ENCODE results near the gene SH3D19.

The SH3D19 gene

DNA sequence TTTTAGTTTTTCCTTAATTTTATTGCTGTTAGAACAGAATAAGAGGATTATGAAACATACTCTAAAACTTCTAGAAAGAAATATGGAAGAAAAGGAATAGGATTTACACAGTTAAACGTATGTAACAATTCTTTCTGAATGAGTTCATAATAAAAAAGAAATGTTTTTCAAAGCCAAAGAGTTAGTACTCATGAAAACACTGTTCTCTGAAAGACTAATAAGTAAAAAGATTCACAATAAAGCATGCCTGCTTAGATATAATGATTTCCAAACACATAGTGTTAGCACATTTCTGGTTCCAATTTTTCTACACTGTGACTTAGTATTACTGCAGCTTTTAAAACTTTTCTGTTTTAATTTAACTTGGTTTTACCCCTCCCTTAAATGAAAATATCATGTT lies 98.2 kb downstream of the SH3D19 start:
- no peak for DNase-seq

DNA sequence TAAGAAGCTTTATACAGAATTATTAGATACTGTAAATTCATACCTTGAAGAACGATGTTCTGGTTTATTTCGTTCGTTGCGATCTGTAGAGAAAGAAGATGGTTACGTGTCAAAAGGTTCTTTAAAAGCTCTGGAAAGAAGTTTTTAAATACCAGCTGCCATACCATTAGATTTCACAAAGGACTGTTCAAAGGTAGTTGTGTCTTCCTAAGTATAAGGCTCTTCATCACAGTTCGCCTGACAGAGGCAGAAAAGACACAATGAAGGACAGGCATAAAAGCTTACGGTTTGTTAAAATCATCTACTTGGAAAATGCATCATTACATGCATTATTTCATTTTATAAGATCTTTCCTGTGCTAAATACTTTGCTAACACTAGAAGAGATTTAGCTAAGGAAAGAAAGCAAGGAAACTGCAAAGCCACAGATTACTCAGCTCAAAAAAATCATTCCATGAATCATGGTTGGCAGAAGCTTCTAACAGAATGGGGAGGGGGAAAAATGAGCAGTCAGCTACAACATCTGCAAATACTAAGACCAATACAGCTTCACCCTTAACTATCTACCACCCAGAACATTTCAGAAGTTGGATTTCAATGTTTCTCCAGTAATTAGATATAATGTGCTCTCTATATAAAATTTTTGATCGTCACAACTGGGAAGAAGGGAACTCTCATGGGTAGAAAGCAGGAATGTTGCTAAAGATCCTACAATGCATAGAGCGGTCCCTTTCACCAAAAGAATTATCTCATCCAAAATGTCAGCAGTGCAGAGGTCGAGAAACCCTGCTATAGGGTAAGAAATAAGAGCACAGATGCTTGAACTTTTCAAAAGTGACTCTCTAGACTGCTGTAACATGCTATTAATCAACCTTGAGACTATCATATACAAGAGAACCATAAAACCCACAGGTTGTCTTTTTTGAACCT lies 99.1 kb downstream of the SH3D19 start:
- DNase-seq: no peak

DNA sequence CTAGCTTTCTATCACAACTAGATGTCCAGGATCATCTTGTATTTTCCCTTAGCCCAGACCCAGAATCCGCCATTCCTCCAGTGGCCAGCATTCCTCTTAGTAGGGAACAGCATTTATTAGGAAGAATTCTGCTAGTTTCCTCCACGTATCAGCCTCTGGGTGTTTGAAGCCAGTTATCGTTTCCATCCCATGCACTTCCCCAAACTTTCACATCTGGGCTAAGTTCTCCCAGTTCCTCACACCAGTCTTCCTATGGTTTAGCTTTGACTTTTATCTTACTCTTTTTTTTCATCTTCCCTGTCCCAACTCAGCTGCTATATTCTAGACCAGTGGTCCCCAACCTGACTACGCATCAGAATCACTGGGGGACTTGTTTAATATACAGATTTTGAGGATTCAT lies 101.9 kb downstream of the SH3D19 start:
- no peak for DNase-seq

DNA sequence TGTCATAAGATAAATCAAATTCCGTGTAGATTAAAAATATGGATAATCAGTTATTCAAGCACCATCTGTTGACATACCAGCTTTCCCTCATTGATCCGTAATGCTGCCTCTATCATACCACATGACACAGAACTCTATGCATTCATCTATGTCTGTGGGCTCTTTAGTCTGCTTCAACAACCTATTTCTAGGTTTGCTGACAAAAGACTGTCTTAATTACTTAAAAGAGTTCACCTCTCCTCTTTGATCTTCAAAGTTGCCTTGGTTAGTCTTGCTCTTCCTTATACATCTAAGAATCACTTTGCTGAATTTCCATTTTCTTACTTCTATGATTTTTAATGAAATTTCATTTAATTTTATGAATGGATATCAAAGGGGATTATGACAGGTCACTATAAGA lies 105.5 kb downstream of the SH3D19 start:
- DNase-seq: no peak

DNA sequence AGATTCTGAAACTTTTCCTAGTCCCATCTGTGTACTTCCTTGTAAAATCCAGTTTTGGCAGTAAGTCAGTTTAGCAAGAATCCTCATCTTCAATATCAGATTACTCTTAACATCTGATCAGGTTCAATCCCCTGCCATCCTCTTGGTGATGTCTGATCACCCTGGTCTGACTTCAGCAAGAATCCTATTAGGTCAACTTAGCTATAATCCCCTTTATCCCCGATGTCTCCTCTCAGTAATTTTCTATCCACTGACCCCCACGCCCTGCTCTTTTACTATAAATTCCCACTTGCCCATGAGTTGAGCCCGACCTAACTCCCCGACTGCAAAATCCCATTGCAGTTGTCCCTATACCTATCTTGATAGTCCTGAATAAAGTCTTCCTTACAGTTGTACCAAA lies 106.3 kb downstream of the SH3D19 start:
- no peak for DNase-seq

DNA sequence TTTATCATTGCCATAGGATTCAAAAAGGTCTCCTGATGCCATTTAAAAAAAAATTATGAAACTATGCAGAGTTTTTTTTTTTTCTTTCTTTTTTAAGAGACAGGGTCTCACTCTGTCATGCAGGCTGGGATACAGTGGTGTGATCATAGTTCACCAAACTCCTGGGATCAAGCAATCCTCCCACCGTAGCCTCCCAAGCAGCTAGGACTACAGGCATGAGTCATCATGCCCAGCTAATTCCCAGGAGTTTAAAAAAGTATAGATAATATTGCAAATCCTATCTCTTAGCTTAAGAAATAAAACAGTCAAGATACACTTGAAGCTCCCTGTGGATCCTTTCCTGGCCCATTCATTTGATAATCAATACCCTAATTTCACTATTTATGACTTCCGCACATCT lies 107.1 kb downstream of the SH3D19 start:
- no peak for DNase-seq

DNA sequence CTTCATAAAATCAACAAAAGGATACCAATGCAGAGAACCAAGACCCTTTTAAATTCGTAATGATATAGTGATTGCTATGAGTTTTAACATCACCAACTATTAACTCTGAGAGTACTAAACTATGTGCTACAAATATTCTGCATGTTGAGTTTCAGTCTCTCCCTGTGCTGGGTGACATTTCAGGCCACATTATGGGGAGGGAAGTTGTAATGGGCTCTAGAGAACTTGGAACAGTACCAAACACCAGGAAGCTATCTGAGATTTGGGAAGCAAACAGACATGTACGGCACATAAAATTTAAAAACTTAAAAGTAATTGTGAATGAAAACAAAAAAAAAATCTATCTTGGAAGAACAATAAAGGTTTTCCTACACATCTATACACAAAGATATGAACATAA lies 108.1 kb downstream of the SH3D19 start:
- no peak for DNase-seq

DNA sequence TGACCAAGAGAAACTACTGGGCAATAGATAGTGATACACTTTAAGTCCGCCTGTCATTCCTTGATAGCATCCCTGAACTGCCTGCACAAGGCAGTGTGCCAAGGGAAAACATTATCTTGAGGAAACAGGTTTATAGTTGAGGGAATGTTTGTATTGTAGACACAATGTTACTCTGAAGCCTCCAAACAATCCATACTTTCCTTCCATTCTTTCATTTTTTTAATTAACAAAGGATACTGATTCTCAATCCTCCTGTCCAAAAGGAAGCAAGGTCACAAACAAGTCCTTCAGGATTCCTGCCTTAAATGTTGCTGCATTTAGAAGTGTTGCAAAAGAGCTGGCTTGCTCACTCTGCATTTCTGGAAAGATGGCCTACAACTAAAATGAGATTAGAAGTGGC lies 110.1 kb downstream of the SH3D19 start:
- DNase-seq: no peak

DNA sequence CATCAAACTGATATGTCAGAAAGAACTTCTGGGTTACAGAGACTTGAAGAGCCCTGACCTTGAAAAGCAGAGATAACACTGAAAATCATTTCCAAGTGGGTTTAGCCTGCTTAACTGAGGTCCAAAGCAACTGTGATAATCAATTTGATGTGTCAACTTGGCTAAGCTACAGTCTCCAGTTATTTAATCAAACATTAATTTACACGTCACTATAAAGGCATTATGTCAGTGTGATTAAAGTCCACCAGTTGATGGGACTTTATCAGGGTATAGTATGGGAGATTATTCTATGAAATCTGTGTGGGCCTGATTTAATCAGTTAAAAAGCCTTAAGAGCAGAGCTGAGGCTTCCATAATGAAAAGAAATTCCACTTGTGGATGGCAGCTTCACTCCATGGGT lies 117.5 kb downstream of the SH3D19 start:
- no peak for DNase-seq

DNA sequence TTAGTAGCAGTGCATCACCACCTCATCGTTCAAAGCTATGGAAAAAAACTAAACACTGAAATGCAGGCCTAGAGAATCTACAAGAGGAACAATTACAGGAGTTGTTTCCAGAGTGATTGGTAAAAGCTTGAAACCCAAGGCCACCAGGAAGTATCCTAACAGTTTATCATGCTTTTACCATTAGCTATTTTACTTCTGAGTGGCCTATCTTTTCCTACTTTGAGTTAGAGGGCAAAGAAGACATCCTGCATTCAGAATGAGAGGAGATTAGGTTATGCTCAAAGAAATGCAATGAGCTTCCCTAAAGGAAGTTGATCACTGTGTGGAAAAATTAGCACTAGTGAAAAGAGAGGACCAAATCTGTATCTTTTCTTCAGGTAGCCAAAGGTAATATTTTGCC lies 118.2 kb downstream of the SH3D19 start:
- no peak for DNase-seq

DNA sequence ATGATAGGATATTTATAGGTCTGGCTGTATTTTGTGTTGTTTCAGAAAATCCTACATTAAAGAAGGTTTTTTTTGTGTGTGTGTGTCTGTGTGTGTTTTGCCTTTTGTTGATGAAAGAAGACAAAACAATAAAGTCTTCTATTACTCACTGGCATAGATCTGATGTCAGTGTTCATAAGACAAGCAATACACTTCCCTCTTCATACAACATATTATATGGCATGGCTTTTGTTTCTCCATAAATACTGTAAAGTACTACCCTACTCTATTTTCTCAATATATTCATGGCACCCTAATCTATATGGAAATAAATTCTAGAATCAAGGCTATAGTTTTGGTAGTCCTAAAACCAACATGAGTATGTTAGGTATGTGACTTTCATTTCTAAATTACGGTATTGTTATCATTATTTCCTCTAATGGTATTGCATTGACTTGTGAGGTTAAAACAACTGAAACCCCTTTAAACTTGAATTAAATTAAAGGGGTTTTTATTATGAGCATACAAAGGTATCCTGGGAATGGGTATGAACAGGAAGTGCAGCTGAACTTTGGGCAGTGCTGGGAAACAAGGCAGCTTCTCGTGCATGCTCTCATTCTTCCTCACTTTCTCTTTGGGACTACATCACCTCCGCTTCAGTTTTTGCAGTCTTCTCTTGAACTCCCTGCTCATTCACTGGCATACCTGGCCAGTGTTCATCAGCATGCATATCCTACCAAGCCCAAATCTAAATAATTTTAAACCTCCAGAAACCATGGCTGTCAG lies 119.0 kb downstream of the SH3D19 start:
- no peak for DNase-seq

DNA sequence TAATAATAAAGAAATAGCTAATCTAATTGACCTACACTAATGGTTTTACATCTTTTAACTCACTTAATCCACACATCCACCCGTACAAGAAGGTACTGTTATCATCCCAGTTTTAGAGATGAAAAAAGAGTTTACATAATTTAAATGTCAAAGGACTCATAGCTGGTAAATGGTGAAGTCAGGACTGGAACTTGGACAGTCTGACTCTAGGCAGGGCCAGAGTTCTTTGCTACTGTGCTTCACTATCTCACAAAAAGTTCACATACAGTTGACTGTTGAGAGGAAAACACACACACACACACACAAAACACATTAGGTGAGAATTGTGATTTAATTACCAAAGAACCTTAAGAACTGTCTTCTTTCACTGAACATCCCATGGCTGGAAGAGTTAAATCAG lies 119.7 kb downstream of the SH3D19 start:
- DNase-seq: no peak

DNA sequence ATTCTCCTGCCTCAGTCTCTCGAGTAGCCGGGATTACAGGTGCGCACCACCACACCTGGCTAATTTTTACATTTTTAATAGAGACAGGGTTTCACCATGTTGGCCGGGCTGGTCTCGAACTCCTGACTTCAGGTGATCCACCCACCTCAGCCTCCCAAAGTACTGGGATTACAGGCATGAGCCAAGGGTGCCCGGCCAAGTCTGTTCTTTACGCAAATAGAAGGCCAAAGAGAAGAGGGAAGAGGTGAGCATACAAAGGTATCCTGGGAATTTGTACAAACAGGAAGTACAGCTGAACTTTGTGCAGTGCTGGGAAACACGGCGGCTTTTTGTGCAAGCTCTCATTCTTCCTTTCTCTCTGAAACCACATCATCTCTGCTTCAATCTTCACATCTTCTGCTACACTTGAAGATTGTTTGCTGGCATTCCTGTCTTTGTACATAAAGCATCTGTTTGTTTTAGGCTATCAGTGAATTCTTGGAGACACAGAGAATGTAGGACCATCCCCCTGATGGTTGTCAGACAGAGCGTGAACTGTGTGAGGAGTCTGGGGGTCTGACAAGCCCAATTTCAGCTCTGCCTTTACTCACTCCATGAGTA lies 120.4 kb downstream of the SH3D19 start:
- no peak for DNase-seq

DNA sequence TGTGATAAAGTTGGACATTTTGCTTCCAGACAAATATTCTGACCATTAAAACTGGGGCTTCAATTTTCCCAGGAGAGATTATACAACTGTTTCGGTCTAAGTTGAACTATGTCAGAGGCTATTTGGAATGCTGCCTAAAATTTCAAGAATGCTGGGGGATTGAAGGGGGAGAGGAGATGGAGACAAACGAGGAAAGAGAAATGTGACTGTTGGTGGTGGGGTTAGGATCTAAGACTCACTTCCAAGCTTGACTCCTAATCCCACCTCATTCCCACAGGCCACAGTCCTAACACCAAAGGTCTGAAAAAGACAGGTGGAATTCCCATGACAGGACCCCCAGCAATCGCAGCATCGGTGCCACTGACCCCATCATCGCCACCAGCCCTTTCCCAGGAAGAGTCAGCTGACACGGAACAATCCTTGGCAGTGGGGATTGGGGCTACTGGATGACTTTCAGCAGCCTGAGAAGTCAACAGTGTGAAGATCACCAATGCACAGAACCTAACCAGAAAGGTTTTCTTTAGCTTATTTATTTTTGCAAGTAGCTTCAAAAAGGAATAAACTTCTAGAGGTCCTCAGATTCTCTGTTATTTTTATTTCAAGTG lies 122.5 kb downstream of the SH3D19 start:
- DNase-seq: no peak

DNA sequence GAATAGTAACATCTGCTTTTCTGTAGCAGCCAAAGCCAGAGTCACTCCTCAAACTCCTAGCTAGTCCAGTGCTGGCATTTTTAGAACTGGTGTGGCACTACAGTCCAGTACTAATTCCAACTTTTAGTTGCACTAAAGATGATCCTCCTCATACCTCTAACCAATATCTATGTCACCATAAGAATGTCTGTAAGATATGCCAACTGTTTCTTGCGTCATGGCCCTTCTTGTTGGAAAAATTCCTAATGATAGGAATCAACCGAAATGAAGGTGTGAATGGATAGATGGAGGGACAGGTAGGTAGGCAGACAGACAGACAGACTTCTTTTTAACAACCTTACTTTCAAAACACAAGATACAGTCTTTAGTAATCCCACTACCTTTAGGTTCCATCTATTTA lies 123.0 kb downstream of the SH3D19 start:
- DNase-seq: no peak

DNA sequence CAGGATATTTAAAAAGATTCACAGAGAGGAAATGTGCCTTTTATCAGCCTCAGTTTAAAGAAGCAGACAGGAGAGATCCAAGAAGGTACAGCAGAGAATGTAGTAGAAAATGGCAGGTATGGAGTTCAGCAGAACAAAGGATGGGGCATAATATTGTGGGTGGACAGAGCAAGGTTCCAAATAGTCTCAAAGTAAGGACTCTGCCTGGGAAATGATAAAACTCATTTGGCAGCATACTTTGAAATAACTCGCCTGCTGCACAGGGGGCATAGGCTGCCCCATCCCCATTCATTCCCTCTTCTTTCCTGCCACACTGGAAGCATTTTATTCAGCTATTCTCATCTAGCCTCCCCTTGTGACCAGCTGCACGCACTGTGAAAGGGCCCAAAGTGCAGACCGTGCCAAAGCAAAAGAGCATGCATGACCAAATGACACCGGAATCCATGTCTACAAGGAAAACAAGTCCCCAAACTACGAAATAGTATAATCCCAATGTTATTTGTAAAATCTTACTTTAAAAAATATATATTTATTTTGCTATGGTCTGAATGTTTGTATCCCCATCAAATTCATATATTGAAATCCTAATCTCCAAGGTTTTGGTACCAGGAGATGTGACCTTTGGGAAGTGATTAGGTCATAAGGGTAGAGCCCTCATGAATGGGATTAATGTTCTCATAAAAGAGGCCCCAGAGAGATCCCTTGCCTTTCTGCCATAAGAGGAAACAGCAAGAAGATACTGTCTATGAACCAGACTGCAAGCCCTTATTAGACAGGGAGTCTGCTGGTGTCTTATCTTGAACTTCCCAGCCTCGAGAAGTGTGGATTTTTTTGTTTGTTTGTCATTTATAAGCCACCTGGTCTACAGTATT lies 125.8 kb downstream of the SH3D19 start:
- DNase-seq: no peak

DNA sequence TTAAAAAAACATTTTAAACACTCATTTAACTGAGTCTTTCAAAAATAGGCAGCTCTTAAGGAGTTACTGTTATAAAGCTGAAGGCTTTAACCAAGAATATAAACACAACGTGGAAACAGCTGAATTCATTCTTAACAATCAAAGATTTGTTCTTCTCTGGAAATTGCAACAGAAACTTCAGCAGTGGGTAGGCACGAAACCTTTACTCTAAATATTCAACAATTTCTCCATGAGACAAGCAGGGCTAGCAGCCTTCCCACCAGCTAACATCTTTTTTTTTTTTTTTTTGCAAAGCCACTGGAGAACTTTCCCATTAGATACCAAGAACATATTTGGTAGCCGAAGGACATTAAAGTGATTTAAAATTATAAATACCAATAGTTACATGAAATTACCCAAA lies 126.7 kb downstream of the SH3D19 start:
- DNase-seq: no peak

DNA sequence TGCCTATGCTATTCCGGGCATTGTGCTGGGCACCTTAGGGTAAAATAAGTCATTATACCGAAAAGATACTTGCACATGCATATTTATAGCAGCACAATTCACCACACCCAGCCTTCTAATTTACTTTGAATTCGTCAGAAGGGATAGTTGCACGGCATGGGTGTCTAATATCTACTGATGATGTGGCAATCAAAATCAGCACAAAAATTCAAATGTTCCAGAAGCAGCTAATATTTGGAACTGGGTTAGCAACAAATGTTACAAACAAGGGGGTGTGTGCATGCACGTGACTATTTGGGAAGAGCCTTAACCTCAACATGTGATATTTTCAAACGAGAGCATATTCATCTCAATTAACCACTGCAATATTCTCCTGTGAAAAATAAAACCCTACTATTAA lies 128.2 kb downstream of the SH3D19 start:
- no peak for DNase-seq

DNA sequence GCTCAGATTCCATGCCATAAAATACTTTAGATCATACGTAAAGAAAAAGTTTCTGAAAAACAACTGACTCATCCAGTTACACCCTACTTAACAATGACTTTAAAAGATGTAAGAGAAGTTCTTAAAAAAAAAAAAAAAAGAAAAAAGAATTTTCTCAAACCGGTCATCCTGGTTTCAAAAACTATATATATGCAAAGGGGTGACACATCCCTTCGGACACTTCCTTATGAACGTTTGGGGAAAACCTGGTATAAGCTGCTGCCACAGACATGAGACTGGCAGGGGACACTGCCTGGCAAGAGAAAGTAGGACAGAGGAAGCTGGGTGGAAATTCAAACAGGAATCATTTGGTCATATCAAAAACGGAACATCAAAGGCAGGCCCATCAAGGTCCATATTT lies 129.6 kb downstream of the SH3D19 start:
- no peak for DNase-seq

DNA sequence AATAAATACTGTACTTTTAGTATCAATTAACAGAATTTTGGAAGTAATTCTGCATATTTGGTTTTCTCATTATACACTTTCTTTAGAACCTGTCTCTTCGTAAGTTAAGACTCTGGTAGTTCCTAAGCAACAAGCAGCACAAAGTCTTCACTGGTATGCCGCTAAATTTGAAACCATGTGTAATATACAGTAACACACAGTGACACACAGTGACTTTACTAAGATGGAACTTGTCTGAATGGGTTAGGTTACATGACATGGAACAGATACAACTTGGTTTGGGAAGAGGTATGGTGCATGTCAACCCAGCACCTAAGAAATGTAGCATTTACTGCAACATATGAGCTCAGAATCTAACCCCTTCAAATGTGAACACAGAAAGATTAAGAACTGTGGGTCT lies 132.0 kb downstream of the SH3D19 start:
- no peak for DNase-seq

DNA sequence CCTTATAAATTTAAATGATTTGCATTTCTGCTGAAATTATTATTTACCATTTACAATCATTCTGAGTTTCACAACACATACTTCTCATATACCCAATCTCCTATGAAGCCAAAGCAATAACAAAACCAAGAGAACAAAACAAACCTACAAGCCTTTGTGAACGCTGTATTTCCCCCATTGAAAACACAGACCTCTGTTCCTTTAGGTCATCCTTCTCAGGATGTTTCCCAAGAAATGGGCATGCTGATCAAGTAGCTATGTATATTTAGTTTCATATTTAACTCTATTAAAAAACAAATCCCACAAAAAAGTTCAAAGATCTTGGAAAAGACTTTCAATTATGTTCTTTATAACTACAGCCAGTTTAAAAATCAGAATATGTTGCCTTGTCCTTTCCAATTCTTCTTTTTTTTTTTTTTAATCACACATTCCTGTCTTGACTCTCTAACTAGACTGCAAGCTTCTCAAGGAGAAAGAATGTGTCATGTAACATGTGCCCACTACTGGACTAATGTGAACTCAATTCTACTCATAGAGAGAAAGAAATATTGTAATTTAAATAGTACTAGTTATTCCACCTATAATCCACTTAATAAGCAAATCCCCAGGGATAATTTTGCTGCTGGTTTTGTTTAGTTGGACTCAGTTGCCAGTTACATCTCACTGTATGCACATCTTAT lies 132.7 kb downstream of the SH3D19 start:
- DNase-seq: no peak
